SK-N-SH treated with all-trans-retinoic acid at 6 μM for 48 hours (cell line): ENCODE results near the gene ADAM11.

Experiments used
- SNAI2 ChIP-seq: fragments of 250-450 bp; sonication (Bioruptor Pico); IDR thresholded peaks from 2 replicates; pipeline ENCODE4 v1.5.0; 2020; ENCODE audit warnings: mild to moderate bottlenecking, moderate library complexity
- ZNF70 ChIP-seq: fragments of 450-650 bp; formaldehyde crosslinking; IDR thresholded peaks from 2 replicates; pipeline ENCODE4 v1.5.0; 2020; ENCODE audit warnings: mild to moderate bottlenecking, moderate library complexity

DNA sequence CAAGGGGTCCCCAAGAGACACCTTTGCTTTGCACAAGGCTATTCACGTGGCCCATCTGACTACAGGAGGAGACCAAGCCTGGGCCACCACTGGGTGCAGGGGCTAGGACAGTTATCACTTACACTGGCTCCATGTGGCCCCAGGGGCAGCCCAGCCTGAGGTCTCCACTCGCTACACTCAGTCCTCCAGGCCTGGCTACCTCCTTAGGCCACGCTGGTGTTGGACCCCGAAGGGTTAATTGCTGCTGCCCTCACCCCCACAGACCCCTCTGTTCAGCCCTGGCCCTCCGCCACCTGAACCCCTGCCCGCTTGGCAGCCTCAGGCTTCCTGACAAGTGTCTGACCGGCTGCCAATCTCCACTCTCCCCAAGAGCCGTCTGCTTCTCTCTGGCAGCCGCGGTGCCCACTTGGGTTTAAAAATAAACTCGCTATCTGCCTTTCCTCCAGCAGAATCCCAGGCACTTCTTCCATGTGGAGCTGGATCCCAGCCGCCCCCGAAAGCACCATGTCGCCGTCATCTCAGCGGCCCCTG lies 27.8 kb downstream of the ADAM11 start:
- TF ChIP-seq ZNF70 (no peak), SNAI2 (CRISPR knock-in tag) (no peak)
